Fibroblast of skin of right quadriceps (primary cell): ENCODE measurements around the gene SHCBP1L.
"Not testable (repeated sequence)": the region's sequence is repeated elsewhere in the genome, so short reads cannot be mapped to it uniquely, and the experiment has no call there.

Source experiments
- DNase-seq: peaks from one replicate; pipeline ENCODE4 v3.0.0-alpha.2; 2013

Gene SHCBP1L

GRCh38 chr1:182962554-182963115 is 9.7 kb upstream of the SHCBP1L start:
- peak; percentile 86 for DNase-seq

GRCh38 chr1:182960046-182960445 is 7.1 kb upstream of the SHCBP1L start:
- DNase-seq: no peak

GRCh38 chr1:182957902-182958395 is 5.0 kb upstream of the SHCBP1L start:
- DNase-seq: no peak

GRCh38 chr1:182956708-182957365 is 3.9 kb upstream of the SHCBP1L start:
- no peak for DNase-seq

- DNase-seq: peak; percentile 84
Measured at GRCh38 chr1:182955596-182956588, 2.9 kb upstream of the SHCBP1L start.

- no peak for DNase-seq
Measured at GRCh38 chr1:182953826-182954225, 860 bp upstream of the SHCBP1L start.

- not testable (repeated sequence) for DNase-seq
Measured at GRCh38 chr1:182943336-182943735, 9.6 kb downstream of the SHCBP1L start.

GRCh38 chr1:182942145-182942544 is 10.8 kb downstream of the SHCBP1L start:
- DNase-seq: peak; percentile 12

- no peak for DNase-seq
Measured at GRCh38 chr1:182939413-182939812, 13.6 kb downstream of the SHCBP1L start.

GRCh38 chr1:182935716-182936115 is 17.2 kb downstream of the SHCBP1L start:
- DNase-seq: no peak

- DNase-seq: no peak
Measured at GRCh38 chr1:182930985-182931384, 22.0 kb downstream of the SHCBP1L start.

GRCh38 chr1:182927693-182928433 is 25.1 kb downstream of the SHCBP1L start:
- DNase-seq: no peak

GRCh38 chr1:182925661-182926060 is 27.3 kb downstream of the SHCBP1L start:
- no peak for DNase-seq

GRCh38 chr1:182917378-182917777 is 35.6 kb downstream of the SHCBP1L start:
- DNase-seq: no peak

- DNase-seq: no peak
Measured at GRCh38 chr1:182913401-182913800, 39.6 kb downstream of the SHCBP1L start.

GRCh38 chr1:182910143-182910542 is 42.8 kb downstream of the SHCBP1L start:
- no peak for DNase-seq

- no peak for DNase-seq
Measured at GRCh38 chr1:182909578-182909977, 43.4 kb downstream of the SHCBP1L start.

GRCh38 chr1:182905321-182905720 is 47.6 kb downstream of the SHCBP1L start:
- no peak for DNase-seq

- not testable (repeated sequence) for DNase-seq
Measured at GRCh38 chr1:182901946-182902345, 51.0 kb downstream of the SHCBP1L start.

- no peak for DNase-seq
Measured at GRCh38 chr1:182897696-182898095, 55.3 kb downstream of the SHCBP1L start.

- DNase-seq: no peak
Measured at GRCh38 chr1:182890927-182891610, 61.9 kb downstream of the SHCBP1L start.

- no peak for DNase-seq
Measured at GRCh38 chr1:182889997-182890396, 63.0 kb downstream of the SHCBP1L start.
